Kidney glomerular epithelial cell (primary cell): Measurements from ENCODE around the gene ARMC6.

Experiments used
- DNase-seq: peaks from one replicate; lab custom pipeline; 2025; lab: John Stamatoyannopoulos, UW

ARMC6 gene

DNA sequence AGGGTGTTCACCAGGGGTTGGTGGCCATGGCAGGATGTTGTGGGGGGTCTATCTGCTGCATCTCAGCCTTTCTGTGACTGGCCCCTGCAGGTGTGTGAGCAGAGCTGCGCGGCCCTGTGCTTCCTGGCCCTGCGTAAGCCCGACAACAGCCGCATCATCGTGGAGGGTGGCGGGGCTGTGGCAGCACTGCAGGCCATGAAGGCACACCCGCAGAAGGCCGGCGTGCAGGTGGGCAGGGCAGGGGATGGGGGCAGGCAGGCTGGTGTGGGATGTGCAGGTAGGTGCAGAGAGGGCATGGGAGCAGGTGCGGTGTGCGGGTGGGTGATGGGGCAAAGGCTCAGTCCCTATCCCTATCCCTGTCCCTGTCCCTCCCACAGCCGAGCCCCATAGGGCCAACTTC, 22.3 kb downstream of the ARMC6 start:
- DNase-seq = no peak

DNA sequence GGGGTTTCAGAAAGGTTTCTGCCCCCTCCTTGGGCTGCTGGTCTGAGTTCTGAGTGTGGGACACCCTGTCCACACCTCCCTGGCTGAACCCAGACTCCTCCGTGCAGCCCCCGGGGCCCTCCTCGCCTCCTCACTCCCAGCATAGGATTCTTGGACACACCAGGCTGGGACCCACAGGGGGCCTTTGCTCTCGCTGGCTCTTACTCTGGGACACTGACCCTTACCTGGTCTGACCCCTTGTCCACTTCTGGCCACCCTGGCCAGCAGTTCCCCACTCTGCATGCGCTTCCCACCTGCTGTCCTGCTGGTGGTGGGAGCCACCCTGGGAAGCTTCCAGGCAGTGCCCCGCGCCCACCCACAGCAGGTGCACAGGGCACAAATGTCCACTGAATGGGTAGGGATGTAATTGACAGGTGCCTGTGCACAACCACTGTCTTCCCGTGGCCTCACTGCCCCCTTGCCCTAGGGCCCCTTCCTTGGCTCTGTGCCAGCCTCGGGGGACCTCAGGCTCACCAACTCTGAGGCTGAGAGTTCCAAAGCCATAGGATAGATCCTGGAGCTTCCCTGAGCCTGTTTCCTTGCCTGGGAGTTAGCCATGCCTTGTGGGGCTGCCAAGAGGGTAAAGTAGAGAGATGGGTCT, 23.4 kb downstream of the ARMC6 start:
- no peak for DNase-seq

DNA sequence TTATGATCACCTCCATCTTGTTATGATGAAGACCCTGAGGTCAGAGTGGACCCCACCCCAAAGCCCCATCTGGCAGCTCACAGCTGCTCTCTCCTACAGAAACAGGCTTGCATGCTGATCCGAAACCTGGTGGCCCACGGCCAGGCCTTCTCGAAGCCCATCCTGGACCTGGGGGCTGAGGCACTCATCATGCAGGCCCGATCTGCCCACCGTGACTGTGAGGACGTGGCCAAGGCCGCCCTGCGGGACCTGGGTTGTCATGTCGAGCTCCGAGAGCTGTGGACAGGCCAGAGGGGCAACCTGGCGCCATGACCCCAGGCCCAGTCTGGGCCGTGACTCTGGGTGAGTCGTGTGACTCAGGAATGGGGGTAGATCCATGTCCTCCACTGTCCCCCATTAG, 23.9 kb downstream of the ARMC6 start:
- no peak for DNase-seq

DNA sequence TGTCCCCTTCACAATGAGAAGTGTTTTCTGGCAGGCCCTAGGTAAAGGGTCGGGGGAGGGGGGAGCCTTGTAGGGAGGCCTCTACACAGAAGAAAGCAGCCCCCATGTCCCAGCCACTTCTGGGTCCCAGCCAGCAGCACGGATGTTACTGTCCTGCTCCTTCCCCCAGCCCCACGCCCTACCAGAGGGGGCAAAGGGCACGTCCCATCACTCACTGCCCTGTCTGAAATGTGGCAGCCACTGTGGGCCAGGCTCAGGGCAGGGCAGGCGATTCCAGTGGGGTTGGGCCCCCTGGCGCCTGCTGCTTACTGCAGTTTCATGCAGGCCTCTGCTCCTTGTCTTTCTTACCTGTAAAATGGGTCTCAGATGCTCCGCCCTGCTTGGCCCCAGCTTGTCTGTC, 24.3 kb downstream of the ARMC6 start:
- DNase-seq = no peak

DNA sequence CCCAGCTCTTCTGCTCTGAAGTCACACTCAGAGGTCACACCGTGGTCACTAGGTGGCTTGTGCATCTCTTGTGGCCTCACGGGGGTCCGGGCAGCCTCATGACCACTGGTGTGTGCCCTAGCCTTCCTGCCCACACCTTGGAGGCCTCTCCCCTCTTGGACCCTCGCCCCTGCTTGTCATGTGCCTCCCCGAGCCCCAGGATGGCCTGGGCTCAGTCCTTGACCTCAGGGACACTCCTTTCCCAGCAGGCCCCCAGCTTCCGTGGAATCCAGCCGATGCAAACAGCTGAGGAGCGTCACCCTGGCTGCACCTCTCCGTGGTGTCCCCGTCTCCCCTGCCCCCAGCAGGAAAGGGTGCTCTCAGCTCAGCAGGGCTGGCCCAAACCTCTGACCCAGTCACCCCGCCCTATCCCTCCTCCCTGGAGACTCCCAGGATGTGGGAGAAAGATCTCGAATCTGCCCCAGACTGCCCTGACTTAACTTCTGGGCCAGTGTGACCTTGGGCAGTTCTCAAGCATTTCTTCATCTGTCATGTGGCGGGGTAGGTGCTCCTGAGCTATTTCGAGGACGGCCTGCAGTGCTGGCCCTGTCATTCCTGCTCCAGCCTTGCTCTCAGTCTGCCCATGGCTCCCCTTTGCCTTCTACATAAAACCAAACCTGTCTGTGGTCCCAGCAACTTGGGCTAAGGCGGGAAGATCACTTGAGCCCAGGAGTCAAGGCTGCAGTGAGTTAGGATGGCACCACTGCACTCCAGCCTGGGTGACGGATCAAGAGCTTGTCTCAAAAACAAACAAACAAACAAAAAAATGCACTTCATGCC, 25.8 kb downstream of the ARMC6 start:
- DNase-seq = no peak

DNA sequence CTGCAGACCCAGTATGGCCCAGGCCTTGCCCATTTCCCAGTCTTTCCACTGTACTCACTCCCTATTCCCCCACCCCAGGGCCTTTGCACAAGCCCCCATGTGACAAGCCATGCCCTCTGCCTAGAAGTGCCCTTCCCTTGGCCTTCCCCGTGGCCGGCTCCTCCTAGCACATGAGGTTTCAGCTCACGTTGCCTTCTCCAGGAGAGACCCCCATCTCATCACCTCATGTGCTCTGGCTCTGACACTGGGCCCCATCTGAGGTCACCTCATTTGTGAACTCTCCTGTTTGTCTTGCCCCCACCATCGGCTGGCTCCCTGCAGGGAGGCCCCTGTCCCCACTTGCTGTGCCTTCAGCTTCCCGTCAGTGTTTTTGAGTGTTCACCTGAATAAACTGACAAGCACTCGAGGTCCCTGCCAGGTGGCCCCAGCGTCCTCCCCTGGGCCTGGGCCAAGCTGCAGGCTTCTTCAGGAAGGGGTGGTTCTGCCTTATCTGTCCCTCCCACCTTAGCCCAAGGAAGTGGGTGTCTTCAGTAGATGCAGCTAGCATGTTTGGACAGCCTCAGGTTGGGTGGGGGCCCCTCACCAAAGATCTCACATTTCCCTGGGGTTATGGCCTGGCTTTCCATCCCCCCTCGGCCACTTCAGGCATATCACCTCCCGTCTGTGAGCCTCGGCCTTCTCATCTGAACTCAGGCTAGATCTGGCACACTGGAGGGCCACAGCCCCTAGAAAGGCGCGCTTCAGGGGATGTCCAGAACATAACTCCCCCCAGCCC, 26.6 kb downstream of the ARMC6 start:
- DNase-seq = no peak

DNA sequence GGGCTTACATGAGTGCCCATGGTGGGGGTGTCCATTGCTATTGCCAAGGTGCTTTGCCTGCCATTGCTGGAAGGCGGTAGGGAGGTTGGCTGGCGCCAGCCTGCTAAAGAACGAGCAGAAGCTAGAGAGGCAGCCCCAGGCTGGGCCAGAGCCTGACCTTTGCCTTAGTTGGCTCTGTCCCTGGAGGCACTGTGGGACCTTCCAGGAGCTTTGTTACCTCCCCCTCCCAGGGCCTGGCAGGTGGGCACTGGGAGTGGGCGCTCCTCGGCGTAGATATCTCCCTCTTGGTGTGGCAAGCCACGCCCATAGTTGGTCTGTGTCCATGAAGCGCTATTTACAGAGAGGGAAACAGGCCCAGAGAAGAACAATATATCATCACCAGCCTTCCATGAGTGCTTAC, 28.1 kb downstream of the ARMC6 start:
- DNase-seq = no peak

DNA sequence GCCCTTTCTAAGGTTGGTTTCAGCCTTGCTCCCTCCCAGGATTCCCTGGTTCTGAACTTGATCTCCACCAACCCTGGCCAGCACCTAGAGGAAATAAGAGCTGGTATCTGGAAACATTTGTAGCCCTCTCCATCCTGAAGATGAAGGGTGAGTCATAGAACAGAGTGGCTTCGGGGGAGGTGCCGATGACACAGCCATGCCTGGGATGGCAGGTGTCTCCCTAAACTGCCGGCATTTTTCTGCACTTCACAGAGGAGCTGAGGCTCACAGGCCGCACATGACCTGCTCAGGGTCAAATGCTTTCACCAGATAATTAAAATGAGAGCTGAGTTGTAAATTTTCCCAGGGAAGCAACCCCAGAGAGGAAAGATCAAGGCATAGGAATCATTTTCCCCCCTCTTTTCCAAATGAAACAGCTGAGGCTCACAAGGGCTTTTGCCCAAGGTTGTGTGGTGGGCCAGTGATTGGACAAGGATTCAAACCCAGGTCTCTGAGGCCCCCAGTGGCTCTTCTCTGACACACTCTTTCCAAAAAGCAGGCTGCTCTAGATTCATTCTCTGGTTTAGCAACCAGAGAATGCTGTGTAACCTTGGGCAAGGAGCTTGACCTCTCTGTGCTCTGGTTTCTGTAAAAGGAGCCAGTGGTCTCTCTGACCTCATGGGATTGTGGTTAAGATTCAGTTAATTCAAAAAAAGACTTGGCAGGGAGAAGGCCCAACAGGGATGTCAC, 29.2 kb downstream of the ARMC6 start:
- peak; percentile 32 for DNase-seq

DNA sequence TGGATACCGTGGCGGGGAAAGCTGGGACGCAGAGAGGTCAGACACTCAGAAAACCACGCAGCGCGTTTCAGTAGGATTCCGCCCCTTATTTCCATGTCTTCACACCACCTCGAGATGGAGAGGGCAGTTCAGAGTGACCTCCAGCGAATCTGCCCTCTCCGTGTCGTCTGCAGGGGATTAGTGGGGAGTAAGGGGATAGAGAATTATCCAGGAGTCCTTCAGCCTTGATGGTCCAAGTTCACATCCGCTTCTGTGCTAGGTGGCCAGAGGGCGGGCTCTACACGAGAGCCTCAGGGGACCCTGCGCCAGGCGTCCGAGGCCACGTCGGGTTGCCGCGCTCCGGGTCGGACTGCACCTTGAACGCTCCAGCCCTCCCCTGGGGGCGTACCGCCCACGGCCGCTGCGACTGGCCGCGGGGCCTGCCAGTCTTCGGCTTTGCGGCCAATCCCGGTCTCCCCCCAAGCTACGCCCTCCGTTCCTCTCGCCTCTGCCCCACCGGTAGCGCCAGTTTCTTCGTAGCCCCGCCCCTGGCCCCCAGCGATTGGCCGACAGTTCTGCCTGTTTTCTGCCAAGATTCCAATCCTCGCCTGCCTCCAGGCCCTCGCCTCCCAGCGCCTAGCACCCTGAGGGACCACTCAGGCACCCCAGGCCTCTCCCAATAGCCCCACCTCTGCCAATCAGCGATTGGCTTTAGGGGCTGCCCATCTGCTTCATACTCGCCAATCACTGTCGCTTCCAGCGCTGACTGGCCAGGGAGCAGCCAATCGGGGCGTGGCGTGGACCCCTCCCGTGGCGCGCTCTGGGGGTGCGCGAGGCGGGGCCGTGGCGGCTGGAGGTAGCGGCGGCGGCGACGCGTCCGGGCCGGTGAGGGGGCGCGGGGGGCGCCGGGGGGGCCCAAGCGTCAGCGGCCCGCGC, 30.0 kb downstream of the ARMC6 start, which contains the start of gene SLC25A42:
Gene SLC25A42, plus strand, starts transcription at position 812 of the 915 bp plus-strand sequence. CDS start 32,131 bp downstream, outside the sequence.
- DNase-seq = peak; percentile 98

DNA sequence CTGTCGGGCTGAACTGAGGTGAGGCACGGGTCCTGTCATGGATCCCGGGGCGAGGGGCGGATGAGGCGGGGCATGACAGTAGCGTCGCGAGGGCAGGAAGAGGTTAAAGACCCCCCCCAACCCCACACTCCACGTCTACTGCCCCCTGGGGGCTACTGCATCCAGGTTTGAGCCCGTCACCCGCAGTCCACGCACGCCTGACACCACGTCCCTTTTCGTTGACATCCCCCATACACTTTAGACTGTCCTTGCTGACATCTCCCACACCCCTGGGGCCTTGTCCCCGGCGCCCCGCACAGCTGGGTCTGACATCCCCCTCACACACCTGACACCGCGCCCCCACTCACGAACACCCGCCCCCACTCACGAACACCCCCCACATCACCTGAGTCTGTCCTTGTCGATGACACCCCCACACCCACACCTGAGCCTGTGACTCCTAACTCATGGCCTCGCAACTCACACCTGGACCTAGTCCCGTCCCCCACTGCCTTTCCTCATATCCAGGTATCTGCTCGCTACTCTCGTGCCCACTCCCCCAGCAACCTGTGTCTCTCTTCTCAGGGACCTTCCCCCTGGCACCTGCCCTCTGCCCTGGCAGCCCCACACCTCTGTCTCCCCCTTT, 30.8 kb downstream of the ARMC6 start:
- DNase-seq = no peak

DNA sequence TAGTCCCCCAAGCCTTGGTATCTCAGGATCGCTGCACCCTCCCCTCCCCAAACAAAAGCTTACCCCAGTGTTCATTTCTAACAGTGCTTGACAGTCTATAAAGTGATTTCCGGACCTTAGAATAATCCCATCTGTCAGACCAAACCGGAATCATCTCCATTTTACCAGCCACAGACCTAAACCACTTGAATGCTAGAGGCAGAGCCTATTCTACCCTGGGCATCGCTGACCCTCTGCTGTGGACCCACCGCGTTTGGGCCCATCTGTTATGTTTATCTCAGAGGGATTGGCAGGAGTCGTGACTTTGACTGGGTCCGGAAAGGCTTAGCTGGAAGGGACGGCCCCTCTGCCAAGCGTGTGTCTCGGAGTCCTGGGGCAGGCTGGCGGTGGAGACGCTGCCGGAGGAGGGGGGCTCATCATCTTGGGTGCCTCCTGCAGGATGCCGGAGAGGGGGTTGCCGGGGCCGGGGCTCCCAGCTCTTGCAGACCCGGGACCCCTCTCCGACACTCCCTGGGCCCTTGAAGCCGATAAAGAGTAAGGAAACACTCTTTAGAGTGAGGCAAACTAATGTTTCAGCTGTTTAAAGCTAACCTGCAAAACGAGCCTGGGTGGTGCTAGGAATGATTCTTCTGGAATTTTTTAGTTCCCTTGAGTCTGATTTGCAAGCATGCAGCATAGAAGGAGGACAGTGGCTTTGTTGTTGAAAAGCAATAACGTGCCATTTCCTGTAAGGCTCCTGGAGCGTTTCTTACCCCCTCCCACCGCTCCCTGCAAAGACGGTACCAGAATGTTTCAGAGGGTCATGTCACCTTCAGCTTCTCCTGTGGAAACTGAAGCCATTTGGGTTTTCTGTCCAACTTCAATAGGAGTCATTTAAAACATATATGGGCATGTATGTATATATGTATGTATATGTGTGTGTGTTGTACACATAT, 31.7 kb downstream of the ARMC6 start:
- no peak for DNase-seq

DNA sequence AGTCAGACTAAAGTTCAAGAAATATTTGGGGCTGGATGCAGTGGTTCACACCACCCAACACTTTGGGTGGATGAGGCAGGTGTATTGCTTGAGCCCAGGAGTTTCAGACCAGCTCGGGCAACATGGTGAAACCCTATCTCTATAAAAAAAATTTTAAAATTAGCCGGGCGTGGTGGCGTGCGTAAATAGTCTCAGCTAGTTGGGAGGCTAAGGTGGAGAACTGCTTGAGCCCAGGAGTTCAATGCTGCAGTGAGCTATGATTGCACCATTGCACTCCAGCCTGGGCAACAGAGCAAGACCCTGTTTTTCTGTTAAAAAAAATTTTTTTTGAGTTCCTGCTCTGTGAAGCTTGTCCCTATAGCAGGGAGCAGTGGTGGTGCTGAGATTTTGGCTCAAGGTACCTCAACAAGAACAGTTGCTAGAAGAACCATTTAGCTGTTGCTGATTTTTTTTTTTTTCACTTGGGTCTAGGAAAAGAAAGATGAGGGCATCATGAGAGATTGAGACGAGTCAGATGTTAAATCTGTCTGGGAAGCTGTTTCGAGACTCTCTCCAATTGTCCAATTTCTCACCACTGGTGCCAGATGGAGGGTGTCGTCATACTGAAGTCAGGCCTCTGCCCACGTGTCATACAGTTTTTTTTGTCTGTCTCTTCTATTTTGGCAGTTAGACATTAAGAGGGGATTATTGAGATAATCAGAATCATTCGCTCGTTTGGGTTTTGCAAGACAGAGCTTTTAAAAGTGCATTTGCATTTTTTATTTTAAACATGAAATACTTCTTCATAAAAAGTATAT, 34.1 kb downstream of the ARMC6 start:
- no peak for DNase-seq

DNA sequence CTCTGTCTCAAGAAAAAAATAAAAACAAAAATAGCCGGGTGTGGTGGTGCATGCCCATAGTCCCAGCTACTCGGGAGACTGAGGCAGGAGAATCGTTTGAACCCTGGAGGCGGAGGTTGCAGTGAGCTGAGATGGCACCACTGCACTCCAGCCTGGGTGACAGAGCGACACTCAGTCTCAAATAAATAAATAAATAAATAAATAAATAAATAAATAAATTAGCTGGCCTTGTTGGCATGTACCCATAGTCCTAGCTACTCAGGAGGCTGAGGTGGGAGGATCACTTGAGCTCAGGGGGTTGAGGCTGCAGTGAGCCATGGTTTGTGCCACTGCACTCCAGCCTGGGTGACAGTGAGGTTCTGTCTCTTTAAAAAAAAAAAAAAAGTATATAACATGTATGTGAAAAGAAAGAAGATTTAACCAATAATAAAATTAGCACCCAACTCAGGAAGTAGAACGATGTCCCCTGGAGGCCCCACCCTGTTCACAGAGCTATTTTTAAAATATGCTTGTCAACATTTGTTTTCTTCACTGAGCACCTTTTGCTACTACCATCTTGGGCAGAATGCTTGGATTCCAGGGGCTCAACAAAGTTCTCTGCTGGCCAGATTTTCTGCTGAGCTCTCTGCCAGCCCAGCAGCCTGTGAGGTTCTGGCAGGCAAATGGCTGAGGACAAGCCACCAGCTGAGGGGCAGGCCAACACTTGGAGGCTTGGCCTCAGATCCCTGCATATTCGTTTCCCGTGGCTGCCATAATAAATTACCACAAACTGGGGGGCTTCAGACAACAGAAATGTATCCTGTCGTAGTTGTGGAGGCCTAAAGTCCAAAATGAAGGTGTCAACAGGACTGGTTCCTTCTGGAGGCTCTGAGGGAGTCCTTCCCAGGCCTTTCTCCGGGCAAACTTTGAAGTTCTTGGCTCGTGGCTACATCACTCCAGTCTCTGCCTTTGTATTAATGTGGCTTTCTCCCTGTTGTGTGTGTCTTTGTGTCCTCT, 35.6 kb downstream of the ARMC6 start:
- no peak for DNase-seq

DNA sequence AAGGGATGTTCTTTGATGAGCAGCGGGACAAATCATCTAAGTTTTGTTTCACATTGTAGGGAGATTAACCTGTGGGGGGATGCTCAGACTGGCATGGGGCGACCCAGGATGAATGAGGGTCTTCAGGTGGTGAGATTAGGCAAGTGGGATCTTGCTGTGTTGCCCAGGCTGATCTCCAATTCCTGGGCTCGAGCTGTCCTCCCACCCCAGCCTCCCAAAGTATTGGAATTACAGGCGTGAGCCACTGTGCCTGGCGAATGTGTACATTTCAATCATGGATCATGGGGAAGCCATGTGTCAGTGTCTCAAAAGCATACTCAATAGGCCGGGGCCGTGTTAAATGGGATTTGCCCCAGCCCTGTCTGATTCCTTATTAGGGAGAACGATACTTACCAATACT, 38.5 kb downstream of the ARMC6 start:
- no peak for DNase-seq

DNA sequence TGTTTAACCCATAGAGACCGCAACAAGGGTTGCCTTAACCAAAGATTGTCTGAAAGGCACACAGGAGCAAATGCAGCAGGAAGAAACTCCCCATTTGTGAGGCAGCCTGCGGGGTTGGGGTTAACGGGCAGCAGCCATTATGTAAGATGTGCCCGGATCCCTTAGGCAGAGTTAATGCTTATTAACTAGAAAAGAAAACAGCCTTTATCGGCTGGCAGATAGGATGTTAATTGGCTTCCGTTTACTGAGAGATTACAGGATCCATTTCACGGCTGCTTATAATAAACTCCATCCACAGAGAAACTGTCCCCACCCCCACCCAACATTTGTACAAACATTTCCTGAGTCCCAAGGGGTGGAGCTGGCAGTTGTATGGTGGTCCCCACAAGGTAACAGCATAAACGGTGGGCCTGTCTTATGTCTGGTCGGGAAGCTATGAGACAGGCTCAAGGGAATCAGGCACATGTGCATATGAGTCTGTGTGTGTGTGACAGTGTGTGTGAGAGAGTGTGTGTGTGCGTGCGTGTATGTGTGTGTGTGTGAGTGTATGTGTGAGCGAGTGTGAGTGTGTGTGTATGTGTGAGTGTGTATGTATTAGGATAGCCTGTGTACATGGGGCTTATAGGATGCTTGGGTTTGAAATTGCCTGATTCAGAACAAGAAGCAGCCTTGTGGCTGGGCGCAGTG, 40.9 kb downstream of the ARMC6 start:
- no peak for DNase-seq

DNA sequence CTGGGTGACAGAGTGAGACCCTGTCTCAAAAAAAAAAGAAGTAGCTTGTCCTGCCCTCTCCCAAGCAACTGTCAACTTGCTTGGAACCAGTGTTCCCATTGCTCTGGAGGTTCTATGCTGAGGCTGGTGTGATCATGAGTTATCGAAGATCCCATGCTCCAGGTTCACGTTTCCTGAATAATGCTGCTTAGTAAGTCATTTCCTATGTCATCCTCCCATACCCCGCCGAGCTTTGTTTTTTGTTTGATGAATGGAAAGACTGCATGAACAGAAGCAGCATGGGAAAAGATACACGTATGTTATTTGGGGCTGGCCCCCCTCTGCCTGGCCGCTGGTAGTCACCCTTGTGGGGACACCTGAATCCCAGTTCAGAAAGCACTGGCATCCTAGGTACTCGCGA, 41.7 kb downstream of the ARMC6 start:
- no peak for DNase-seq

DNA sequence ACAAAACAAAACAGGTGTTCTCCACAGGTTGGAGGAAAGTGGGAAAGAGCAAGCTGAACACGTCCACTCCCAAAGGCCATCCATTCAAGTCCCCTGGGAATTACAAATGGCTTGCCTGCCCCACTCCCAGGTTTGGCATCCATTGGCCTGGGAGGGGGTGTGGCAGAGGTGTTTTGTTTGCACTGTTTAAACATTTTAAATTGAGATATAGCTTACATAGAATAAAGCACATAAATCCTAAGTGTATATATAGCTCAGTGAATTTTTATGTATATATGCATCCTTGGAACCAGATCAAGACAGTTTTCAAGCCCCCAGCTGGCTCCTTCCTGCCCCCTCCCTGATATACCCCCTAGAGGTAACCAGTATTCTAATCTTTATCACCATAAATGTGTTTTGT, 43.1 kb downstream of the ARMC6 start:
- no peak for DNase-seq
